Activated CD8-positive, alpha-beta memory T cell treated with anti-CD3 and anti-CD28 coated beads for 4 hours (primary cell): ENCODE results near the gene CCL18.
"Not testable (repeated sequence)": the region's sequence is repeated elsewhere in the genome, so short reads cannot be mapped to it uniquely, and the experiment has no call there.

ENCODE experiments used
- DNase-seq, 2 donors: peaks; one replicate each; pipeline ENCODE4 v3.0.0-alpha.2; 2020; ENCODE audit warnings: low read depth in 2 of 2

Gene CCL18

DNA sequence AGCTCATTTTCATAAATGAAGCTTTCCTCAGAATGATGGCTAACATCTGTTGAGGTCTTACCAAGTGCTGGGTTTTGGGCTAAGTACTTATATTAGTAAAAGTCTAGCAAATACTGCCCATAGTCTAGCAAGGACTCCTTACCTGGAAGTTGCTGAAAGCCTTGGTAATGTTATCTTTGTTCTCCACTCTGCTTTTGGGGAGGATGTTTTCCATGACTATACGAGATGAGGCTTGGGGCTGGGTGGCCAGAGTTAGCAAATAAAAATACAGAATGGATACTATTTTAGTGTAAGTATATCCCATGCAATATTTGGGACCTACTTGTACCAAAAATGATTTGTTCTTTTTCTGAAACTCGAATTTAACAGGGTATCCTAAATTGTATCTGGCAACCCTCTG, 7.7 kb downstream of the CCL18 start:
- no peak for DNase-seq

DNA sequence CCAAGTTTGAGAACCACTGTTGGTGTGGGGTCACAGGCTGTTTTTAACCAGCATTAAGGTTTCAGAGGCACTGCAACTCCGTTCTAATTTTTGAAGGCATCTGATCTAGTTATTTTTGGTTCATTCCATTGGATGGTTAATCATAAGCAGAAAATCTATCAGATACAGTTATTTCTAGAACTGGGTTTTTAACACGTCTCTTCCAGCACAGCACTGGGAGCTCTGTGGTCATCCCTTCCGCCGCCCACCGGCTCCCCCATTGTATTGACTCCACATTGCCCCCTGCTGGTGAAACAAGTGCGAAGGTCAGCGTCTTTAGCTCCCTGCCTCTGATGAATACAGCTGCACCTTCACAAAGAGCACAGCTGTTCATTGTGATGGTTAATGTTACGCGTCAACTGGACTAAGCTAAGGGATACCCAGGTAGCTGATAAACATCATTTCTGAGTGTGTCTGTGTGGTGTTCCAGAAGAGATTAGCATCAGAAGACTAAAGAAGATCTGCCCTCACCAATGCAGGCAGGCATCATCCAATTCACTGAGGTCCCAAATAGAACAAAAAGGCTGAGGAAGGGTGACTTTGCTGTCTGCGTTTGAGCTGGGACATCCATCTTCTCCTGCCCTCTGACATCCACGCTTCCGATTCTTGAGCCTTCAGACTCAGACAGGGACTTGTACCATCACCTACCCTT, 8.5 kb downstream of the CCL18 start:
- DNase-seq = peak; percentile 36 to 58

DNA sequence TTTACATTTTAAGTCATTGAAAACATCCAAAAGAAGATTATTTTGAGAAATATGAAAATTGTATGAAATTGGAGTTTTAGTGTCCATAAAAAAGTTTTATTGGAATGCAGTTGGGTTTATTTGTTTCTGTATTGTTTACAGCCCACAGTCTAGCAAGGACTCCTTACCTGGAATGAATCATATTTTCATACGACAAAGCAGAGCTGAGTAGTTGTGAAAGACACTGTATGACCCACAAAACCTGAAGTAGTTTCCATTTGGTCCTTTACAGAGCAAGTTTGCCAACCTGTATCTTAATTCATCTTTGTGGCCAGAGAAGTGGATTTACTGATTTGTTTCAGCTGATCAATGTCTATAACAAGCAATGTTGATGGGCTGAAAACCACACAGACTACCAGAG, 10.3 kb downstream of the CCL18 start:
- no peak for DNase-seq

DNA sequence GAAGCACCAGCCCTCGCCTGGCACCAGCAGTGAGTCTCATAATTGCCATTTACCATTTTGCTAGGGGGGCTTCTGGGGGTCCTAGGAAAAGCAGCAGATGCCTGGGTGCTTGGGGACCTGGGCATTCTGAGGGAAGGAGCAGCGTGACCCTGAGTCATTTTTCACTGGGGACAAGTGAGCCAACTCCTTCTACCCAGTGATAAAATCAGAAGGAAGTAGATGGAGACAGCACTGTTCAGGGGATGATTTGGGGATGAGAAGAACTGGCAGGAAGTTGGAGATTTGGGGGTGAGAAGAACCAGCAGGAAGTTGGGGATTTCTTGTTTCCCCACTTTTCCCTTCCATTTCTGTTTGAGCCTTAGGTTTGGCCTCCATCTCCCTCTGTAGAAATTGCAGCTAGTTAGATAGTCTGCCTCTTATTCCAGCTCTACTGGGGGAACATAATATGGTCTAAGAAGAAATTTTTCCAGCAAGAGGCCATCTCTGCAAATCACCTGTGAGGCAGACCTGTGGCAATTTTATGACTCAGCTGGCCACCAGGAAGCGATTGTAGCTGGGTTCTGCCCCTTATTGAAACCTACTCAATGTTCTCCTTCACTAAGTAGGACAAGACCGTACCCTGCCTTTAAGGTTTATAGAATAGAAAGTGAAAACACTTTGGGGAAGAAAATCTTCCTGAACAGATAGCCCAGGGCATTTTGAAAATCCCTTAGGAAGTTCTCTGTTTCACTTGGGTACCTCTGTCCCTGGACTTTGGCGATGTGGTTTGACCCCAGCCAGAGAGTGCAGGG, 17.8 kb downstream of the CCL18 start:
- DNase-seq = not testable (repeated sequence)

DNA sequence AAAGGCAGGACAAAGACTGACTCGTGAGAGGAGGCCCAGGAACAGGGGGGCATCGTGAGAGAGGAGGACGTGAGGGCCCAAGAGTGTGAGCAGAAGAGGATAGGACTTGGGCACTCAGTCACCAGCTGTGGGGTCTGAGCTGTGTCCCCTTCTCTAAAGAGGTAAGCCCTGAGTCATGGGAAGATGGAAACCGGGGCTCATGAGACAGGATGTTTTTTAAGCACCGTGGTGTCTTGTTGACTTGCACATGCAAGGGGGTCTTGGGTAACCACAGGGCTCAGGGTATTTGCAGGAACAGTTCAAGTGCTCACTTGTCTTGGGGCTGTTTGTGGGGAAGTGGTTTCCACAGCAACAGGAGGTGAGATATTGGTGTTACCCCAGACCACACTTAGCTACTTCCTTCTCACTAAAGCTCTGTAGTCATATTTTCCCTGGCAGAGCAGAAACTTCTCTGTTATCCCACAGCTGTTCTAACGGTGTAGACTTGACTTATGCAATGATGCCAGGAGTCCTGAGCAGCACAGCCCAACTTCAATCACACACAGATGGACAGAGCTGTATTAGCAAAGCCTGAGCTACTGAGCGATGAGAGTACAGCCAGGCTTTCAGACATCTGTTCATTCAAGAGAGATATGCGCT, 18.5 kb downstream of the CCL18 start:
- peak; percentile 42 to 47 for DNase-seq

DNA sequence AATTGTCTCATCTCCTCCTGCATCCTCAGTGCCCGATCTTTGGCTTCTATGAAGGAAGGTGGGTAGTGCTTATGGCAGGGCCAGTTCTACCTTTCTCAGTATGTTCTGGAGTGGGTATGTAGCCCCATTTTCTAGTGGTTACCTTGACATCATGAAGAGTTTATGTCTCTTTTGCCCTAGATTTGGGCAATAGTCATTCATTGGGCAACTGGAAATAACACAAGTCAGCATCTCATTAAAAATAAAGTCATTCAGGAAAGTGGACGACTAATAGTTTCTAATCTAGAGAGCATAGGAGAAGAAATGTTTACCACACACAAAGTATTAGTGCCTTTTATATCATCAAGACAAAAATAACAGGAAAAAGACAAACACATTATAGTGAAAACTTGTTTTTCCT, 19.6 kb downstream of the CCL18 start:
- DNase-seq = not testable (repeated sequence)

DNA sequence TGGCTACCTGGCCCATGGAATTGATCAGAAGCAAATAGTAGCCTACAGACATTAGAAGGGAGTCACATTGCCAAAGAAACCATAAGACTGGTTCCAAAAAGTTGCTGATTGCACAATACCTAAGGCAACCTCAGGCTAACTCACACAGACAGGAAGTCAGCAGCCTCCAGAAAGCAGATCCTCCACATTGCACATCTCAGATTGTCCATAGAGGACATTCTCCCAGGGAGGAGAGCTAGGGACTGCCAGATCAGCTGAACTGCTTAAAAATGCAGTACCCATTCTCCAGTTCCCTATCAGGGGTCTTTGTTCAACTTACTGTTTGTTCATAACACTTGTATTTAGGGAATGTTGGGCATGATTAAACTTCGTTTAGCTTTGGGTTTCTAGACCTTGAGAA, 21.7 kb downstream of the CCL18 start:
- DNase-seq = no peak

DNA sequence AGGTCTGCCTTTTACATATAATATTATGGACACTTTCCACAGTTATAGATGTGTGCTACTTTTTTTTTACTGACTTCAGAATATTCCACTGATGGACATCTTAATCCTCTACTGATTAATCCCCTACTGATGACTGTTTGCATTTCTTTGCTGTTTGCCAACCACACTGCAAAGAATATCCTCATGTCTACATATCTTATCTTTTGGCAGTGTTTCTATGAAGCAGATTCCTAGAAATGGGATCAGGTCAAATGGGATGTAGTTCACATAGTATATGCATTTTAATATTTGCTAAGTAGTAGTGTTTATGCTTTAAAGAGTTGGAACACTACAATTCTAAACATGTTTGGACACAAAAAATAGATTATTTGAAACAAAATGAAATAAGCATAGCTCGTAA, 22.7 kb downstream of the CCL18 start:
- no peak for DNase-seq

DNA sequence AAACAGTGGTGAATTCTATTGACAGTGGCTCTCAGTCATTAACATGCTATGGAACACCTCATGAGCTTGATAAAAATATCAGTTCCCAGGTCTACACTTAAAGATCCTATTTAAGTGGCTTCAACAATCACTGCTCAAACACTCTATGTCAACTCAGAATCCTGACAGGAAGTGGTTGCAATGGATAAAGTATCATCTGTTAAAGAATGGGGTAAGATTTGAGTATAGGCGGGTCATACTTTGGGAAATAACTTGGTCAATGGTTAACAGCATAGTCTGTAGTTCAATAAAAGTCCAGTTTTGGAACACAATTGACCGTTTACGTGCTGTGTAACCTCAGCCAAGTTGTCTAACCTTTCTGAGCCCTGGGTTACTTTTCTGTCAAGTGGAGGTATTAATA, 23.4 kb downstream of the CCL18 start:
- DNase-seq = not testable (repeated sequence)

DNA sequence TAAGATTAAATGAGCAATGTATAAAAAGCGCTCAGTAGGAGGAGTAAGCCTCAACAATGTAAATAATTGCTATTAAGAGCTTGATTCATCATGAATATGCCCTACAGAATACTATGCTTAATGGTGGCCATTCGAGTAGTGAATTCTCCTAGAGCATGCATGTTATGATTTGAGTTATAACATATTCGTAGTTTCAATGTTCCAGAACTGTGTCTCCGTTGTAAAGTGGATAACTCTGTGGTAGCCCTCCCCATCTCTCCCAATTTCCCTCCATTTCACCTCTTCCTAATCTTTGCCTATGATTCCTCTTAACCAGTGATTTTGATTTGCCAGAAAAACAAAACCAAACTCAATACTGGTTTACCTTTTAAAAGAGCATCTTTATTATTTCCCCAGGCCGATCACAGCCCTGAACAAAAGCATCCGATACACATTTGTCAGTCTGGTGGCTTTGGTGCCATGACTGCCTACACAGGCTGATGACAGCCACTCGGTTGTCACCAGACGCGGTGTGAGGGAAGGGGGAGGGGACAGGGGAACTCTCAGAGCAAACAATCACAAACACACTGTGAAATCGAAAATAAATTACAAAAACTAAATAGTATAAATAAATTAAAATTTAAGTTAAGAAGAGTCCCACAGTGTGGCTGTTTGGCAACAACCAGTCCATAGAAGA, 24.0 kb downstream of the CCL18 start:
- not testable (repeated sequence) for DNase-seq

DNA sequence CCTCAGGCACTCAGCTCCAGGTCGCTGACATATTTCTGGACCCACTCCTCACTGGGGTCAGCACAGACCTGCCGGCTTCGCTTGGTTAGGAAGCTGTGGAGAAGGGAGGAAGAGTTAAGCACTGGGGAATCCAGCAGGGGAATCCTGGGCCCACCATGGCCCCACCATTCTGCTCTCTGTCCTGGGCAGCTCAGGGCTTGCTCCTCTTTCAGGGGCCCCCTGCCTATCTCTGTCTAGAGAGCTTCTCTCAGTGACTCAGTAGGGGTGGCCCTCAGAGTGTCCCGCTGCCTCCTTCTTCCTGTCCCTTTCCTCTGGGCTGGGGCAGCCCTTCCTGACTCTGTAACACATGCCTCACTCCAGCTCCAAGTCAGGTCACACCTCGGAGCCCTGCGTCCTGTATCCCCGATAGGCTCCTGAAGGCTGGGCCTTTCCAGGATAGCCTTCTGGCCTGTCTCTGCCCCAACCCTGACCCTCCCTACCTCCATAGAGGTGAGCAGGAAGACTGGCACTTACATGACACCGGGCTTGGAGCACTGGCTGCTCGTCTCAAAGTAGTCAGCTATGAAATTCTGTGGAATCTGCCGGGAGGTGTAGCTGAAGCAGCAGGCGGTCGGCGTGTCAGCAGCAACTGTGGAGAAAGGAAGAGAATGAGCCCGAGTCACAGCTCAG, 24.7 kb downstream of the CCL18 start:
- DNase-seq = no peak

DNA sequence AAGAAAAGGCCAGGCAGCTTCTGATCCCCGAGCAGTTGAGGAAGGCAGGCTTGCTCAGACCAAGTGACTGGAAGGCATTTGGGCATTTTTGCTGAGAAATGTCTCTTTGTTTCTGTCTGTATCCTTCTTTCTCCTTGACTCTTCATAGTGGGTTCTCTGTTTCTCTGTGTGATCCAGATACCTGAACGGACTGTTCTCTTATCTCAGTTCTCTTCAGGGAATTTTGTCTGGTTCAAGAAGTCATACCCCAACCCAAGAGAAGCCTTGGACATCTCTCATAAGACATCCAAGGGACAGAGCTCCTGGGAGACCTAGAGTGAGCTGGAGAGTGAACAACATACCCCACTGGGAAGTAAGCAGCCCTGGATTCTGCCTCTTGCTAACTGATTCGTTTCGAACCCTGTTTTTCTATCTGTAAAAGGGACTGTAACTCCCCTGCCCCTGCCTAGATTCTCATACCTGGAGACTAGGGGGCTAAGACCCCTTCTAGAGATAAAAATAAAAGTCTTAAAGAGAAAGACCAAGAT, 25.3 kb downstream of the CCL18 start:
- no peak for DNase-seq

DNA sequence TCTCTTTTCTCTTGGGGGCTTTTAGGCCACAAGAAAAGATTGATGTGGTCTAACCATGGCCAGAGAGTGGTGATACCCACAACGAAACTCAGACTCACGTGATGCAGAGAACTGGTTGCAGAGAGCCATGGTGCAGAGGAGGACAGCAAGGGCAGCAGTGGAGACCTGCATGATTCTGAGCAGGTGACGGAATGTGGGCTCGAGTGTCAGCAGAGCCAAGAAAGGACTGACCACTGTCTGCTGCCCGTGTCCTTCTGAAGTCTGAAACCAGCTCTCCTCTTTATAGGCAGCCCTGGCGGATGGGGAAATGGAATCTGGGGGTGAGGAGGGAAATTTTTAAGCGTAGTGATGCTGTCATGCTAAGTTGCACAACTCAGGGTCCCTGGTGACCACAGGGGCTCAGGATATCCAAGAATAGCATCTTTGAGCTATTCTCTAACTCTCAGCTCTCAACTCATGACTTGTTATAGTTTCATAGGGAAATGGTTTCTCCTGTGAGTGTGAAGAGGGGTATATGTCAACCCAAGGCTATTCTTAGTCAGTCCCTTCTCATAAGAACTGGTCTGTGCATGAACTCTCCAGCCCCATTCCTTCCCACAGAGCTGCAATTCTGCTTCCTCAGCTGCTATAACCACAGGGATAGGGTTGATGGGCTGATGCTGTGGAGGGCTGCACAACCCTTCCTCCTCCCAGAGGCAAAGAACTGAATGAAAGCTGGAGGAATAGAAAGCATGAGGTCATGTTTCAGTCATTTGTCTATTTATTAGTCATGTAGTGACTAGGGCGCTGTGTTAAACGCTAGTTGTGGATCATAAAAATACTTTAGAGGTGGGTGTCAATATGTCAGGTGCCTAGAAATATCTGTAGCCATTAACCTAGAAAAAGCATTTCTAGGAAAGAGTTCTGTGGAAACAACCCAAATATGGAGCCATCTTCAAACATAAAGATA, 26.1 kb downstream of the CCL18 start, which contains the start of gene CCL3:
TSS of gene CCL3 (minus strand) at position 256 of the 949 bp plus-strand sequence. CDS start at position 171, 85 bp downstream.
- no peak for DNase-seq

DNA sequence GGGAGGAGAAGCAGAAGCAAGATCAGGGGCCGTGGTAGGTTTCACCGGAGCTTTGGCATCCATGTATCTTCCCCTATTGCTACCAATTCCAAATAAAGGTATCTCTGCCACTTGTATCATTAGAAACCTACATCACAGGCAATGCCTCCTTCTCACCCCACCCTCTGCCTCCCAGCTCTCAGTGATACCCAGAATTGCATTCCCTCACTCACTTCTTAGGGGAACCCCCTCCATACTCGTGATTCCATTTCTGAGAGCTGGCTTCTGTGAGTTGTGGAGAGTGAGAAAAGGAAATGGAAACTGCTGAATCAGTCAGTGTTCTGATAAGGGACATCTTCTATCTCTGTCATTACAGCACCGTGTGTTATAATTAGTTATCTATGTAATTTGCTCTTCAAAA, 28.2 kb downstream of the CCL18 start:
- DNase-seq = no peak

DNA sequence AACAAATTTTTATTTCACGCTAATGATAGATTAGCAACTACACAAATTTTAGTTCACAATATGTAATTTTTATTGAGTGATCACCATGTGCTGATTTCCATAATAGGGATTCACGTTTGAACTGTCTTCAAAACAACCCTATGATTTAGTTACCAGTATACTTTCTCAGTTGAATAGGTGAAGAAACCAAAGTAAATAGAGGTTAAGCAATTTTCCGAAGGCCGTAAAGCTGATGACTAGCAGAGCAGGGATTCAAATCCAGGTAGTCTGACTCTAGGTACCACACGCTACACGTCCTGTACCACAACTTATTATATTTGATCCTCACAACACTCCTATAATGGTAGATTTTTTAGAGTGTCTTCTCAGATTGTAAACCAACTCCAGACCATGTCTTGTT, 28.6 kb downstream of the CCL18 start:
- DNase-seq = not testable (repeated sequence)

DNA sequence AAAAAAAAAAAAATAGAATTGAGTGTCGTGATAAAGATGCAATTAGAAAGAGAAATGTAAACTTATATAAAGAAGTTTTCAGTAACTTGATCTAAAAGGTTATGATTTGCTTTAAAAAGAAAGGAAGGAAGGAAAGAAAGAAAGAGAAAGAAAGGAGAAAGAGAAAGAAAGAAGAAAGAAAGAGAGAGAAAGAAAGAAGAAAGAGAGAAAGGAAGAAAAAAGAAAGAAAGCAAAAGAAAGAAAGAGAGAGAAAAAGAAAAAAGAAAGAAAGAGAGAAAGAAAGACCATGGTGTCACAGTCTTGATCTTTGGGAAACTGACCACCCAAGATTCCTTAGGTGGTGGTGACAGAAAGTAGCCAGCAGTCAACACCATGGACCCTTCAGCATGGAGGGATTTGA, 30.2 kb downstream of the CCL18 start:
- no peak for DNase-seq

DNA sequence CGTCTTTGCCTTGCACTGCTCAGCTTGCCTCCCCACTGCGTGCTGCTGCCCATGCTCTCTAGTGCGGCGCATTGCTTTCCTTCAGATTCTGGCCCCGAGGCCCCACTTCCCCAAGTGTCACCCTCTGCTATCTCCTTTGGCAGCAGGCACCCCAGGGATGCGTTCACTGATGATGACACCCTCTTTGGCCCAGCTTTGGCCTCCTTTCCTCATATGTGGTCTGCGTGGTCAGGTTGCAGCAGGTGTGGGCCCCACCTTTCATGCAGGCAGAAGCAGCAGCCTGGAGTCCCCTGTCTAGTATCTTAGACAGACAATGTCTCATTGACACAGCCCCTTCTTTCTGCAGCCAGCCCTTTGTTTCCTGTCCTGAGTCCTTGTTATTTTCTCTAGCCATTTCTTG, 30.7 kb downstream of the CCL18 start:
- no peak for DNase-seq

DNA sequence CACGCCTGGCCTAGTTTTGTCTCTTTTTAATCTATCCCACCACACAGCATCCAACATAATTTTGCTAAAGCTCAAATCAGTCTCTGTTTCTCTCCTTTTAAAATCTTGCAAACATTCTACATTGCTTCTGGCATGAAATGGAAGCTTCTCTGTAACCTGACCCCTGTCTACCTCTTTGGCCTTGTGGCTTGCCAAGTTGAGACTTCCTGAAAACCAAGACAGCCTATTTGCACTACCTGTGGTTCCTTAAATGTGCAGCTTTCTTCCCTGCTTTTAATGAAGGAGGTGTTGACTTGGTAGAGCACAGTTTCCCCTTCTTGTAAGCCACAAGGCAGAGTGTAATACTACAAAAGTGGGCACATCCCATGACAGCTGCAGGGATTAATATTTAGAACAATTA, 31.9 kb downstream of the CCL18 start:
- no peak for DNase-seq

DNA sequence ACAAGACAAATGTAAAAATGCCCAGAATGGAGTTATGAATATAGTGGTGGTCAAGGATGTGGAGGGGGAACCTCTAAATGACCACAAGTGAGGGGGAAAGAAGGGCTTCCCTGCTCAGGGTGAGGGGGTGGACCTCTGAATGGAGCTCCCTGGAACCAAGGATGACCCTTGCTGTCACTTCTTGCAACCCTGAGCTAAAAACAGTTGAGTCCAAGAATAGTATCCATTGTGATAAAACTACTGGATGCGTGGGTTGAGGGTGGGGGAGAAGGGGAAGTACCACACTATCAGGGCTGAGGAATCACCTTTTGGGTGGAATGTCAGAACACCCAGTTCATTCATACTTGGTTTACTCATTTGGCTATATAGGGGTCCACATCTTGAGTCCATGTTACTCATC, 34.9 kb downstream of the CCL18 start:
- DNase-seq = not testable (repeated sequence)

DNA sequence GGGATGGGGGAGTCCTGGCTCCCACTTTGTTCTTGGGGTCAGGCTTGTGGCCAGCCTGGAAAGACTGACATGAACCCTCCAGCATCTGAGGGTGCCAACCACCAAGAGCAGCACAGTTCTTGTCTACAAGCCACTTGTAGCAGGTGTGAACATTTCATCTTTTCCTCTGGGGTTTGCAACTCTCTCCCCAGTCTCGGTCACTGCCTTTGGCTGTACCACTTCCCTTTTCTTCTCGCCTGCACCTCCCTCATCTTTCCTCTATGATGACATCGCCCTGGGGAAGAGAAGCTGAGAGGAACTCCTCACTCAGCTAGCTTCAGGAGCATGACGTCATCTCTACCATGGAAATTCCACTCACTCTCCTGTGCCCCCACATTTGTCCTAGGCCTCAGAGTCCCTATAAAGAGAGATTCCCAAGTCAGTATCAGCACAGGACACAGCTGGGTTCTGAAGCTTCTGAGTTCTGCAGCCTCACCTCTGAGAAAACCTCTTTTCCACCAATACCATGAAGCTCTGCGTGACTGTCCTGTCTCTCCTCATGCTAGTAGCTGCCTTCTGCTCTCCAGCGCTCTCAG, 39.4 kb downstream of the CCL18 start, which contains the start of gene CCL4:
TSS of gene CCL4 (plus strand) at position 427 of the 575 bp plus-strand sequence. CDS start at position 506, 79 bp downstream.
- peak; percentile 19 to 41 for DNase-seq
